A673 (cell line): ENCODE data around the gene FBXO9.

ENCODE experiments used
- CTCF ChIP-seq: fragments of 300-800, 200-600 bp; sonication (generic); conservative IDR thresholded peaks from 2 replicates; pipeline ENCODE4 v1.5.1; 2017; ENCODE audit warnings: low read depth, mild to moderate bottlenecking, antibody characterized with exemption, low read length, moderate library complexity, mixed read lengths
- EZH2 ChIP-seq: fragments of 200-600 bp; sonication (generic); IDR thresholded peaks from 2 replicates; pipeline ENCODE4 v1.6.1; 2017; ENCODE audit warnings: borderline replicate concordance, low read depth, mild to moderate bottlenecking, mixed read lengths, antibody characterized with exemption, low read length; ENCODE audit not compliant: poor library complexity, severe bottlenecking

GRCh38 chr6:53136000-53136609, 70.9 kb downstream of the FBXO9 start:
- TF ChIP-seq CTCF (no peak), EZH2 (no peak)
